Activated T-cell treated with anti-CD3 and anti-CD28 coated beads, Interleukin-2, amount 50 U/mL, for 4 hours (primary cell): ENCODE data around the gene SETD5. TPM values are rescaled to one million over a fixed set of nuclear protein-coding genes. Genes with fewer than 3 reads are reported as not detected.

ENCODE experiments used
- ATAC-seq, 2 donors: fragments of 200-7000 bp; cut with Tn5 transposase; one replicate each; pipeline ENCODE4 v1.10.0; 2021
- DNase-seq: peaks from one replicate; pipeline ENCODE4 v3.0.0-alpha.2; 2020
- H3K27me3 Mint-ChIP-seq: one replicate; pipeline ENCODE4 v1.8.0; 2021; ENCODE audit warnings: low read depth, mixed read lengths
- H3K36me3 Mint-ChIP-seq: one replicate; pipeline ENCODE4 v1.8.0; 2022; ENCODE audit warnings: mixed read lengths; ENCODE audit not compliant: insufficient read depth
- H3K4me1 Mint-ChIP-seq: one replicate; pipeline ENCODE4 v1.8.0; 2021; ENCODE audit warnings: low read depth, mixed read lengths
- H3K4me3 Mint-ChIP-seq: one replicate; pipeline ENCODE4 v1.8.0; 2021; ENCODE audit warnings: mild to moderate bottlenecking, moderate library complexity, mixed read lengths
- H3K9me3 Mint-ChIP-seq: one replicate; pipeline ENCODE4 v1.8.0; 2021; ENCODE audit warnings: mixed read lengths
- total RNA-seq, 3 donors: library from RNA; stranded (reverse); gene quantifications; one replicate each; pipeline ENCODE4 v1.2.1, GENCODE V29; 2021

The SETD5 gene
- total RNA-seq, 3 donors from 2014 or later = 67.3 to 78.1 (median 71.8) TPM

- Mint-ChIP-seq H3K27me3 (no peaks in the 10 kb centered on the region), H3K4me3 (peak overlapping the region; percentile 98)
- ATAC-seq = no peak
Observed at GRCh38 chr3:9398700-9399336, 1.4 kb downstream of the SETD5 start.

GRCh38 chr3:9399337-9399703 is 1.9 kb downstream of the SETD5 start:
- Mint-ChIP-seq H3K27me3 (no peaks in the 10 kb centered on the region), H3K36me3 (peaks cover 22% of the 10 kb centered on the region), H3K4me3 (peak overlapping the region; percentile 98), H3K4me1 (peaks cover 66% of the 10 kb centered on the region), H3K9me3 (no peaks in the 10 kb centered on the region)
- DNase-seq = no peak
- no peak for ATAC-seq

More at GRCh38 chr3:9398700-9399336, 1.4 kb downstream of the SETD5 start:
- H3K4me1 Mint-ChIP-seq = peaks cover 69% of the 10 kb centered on the region
- DNase-seq = no peak
- H3K9me3 Mint-ChIP-seq = no peaks in the 10 kb centered on the region
- H3K36me3 Mint-ChIP-seq = peaks cover 26% of the 10 kb centered on the region

DNA sequence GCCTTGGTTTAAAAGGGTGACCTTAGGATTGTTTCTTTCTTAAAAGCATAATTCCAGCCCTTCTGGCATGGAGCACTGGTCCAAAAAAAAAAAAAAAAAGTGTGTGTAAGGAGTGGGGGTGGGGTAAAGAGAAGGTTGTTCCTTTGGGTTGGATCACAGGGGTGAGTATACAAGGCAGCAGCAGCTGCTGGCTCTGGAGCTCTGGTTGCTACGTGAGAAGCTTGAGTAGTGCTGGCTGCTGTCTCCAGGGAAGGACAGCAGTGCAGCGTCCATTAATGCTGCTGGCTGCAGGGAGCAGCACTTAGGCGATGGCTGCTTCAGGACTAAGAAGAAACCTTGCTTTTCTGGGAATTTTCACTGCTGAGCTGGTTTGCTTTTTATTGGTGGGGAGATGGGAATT is 2.3 kb downstream of the SETD5 start:
- Mint-ChIP-seq H3K4me3 (peak overlapping the region; percentile 98), H3K27me3 (no peaks in the 10 kb centered on the region), H3K36me3 (peaks cover 18% of the 10 kb centered on the region), H3K9me3 (no peaks in the 10 kb centered on the region), H3K4me1 (peaks cover 66% of the 10 kb centered on the region)
- no peak for ATAC-seq
- no peak for DNase-seq

DNA sequence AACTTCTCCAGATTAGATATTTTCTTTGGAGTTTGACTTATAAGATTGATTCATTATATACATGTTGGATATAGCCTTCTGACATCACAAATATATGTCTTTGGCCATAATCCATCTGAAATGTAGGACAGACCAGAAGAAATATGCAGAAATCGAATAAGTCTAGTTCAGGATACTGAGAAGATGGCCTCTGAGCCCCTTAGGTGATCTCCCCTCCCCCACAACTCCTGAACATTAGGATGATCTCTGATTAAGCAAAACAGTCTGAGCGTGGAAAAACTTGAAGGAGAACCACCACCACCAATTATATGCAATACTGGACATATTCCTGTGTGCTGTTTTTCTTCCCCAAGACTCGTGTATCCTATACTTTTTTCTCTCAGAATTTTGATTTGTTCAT is 3.2 kb downstream of the SETD5 start:
- ATAC-seq = no peak
- Mint-ChIP-seq H3K27me3 (no peaks in the 10 kb centered on the region), H3K36me3 (peaks cover 10% of the 10 kb centered on the region), H3K9me3 (no peaks in the 10 kb centered on the region), H3K4me1 (peaks cover 66% of the 10 kb centered on the region), H3K4me3 (peak overlapping the region; percentile 52)
- DNase-seq = no peak

GRCh38 chr3:9401986-9402385 is 4.6 kb downstream of the SETD5 start:
- peaks cover 72% of the 10 kb centered on the region for H3K4me1 Mint-ChIP-seq
- DNase-seq (no peak), ATAC-seq (no peak)
- H3K4me3 Mint-ChIP-seq = peak overlapping the region; percentile 22
- peaks cover 11% of the 10 kb centered on the region for H3K36me3 Mint-ChIP-seq
- no peaks in the 10 kb centered on the region for H3K27me3 Mint-ChIP-seq
- no peaks in the 10 kb centered on the region for H3K9me3 Mint-ChIP-seq

- Mint-ChIP-seq H3K4me1 (peaks cover 79% of the 10 kb centered on the region), H3K36me3 (peaks cover 11% of the 10 kb centered on the region), H3K4me3 (peak overlapping the region; percentile 39), H3K27me3 (no peaks in the 10 kb centered on the region), H3K9me3 (no peaks in the 10 kb centered on the region)
- ATAC-seq (no peak), DNase-seq (no peak)
Observed at GRCh38 chr3:9402410-9403228, 5.2 kb downstream of the SETD5 start.

DNA sequence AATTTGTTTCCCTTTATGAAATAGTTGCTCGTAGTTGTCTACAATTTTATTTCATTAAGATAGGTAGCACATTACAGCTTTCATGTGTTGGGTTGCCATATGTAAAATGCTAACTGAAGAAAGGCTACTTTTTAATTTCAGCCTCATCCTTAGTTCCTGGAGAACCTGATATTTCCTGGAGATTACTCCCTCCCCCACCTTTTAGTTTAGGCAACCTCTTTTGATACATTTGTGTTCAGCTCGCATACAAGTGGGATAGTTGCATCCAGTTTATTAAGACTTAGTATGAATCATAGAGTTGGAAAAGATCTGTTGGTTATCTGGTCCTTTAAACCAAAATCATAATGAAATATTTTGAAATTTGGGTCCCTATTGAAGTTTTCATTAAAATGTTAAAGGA is 6.0 kb downstream of the SETD5 start:
- Mint-ChIP-seq H3K9me3 (no peaks in the 10 kb centered on the region), H3K4me1 (peaks cover 82% of the 10 kb centered on the region), H3K4me3 (no peak overlapping the region), H3K27me3 (no peaks in the 10 kb centered on the region), H3K36me3 (peaks cover 12% of the 10 kb centered on the region)
- no peak for DNase-seq
- ATAC-seq = no peak

- Mint-ChIP-seq H3K4me1 (peaks cover 83% of the 10 kb centered on the region), H3K9me3 (peaks cover under 1% of the 10 kb centered on the region), H3K36me3 (peaks cover 13% of the 10 kb centered on the region), H3K4me3 (no peak overlapping the region), H3K27me3 (no peaks in the 10 kb centered on the region)
- ATAC-seq = peak; percentile 58 to 59
- DNase-seq = no peak
Observed at GRCh38 chr3:9404680-9405079, 7.3 kb downstream of the SETD5 start.

DNA sequence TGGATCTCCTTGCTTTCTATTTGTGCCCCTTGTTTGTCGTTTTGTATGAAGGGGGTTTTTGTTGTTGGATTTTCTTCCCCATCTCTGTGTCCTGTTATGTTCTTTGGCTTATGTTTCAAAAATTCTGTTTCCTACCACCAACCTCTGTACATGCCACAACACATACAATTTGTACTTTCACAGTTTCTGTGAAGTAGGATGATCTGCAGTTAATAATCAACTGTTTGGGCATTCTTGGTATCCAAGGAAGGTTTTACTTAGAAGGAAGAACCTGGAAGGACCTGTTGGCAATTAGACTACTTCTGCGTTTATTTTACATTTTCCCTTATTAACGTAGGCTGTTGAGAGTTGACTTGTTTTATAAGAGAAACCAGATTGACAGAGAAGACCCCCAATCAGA is 8.3 kb downstream of the SETD5 start:
- H3K4me1 Mint-ChIP-seq = peaks cover 82% of the 10 kb centered on the region
- no peak for ATAC-seq

DNA sequence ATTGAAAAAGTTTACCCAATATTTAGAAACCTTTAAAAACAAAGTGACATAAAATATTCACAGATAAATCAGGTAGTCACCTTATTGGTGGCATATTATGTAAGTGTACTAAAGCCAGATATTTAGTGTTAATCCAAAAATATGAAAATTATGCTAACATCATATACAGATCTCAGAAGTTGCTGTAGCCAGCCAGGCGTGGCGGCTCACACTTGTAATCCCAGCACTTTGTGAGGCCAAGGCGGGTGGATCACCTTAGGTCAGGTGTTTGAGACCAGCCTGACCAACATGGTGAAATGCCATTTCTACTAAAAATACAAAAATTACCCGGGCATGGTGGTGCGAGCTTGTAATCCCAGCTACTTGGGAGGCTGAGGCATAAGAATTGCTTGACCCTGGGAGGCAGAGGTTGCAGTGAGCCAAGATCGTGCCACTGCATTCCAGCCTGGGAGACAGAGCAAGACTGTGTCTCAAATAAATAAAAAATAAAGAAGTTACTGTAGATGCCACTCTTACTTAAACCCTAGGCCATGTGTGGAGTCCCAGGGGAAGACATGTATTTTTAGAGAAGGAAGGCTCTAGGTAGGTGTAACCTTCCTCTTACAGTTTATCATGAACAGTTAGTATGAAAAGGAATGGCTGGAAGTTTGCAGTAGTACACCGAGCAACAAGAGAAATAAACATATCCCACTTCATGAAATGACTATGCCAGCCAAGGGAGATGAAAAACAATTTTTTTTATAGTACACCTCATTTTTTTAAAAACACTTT is 9.6 kb downstream of the SETD5 start:
- peaks cover 14% of the 10 kb centered on the region for H3K36me3 Mint-ChIP-seq
- H3K4me3 Mint-ChIP-seq = no peak overlapping the region
- H3K4me1 Mint-ChIP-seq = peaks cover 72% of the 10 kb centered on the region

More for the DNA sequence above, 8.3 kb downstream of the SETD5 start:
- Mint-ChIP-seq H3K36me3 (peaks cover 14% of the 10 kb centered on the region), H3K27me3 (no peaks in the 10 kb centered on the region), H3K9me3 (peaks cover 3% of the 10 kb centered on the region), H3K4me3 (no peak overlapping the region)
- DNase-seq = no peak

DNA sequence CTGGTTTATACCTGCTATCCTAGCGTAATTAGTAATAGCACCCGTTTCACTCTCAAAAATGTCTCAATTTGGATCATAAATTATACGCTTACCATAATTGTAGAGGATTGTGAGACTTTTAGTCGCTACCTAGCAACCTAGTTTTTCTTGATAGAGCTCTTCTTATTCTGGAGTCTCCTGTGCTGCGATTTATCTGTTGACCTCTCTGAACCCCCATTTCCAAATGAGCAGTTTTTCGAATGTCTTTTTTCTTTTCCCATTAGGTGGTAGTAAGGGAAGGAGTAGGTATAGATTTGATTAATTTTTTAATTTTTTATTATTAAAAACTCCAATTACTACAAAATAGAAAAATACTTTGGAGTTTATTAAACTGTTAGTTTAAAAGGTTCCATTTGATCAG is 10.6 kb downstream of the SETD5 start:
- Mint-ChIP-seq H3K36me3 (peaks cover 14% of the 10 kb centered on the region), H3K9me3 (peaks cover 3% of the 10 kb centered on the region), H3K4me1 (peaks cover 70% of the 10 kb centered on the region), H3K4me3 (no peak overlapping the region), H3K27me3 (no peaks in the 10 kb centered on the region)
- ATAC-seq (no peak), DNase-seq (no peak)

More for the DNA sequence above, 9.6 kb downstream of the SETD5 start:
- ATAC-seq = no peak
- Mint-ChIP-seq H3K9me3 (peaks cover 3% of the 10 kb centered on the region), H3K27me3 (no peaks in the 10 kb centered on the region)
- no peak for DNase-seq

GRCh38 chr3:9408546-9408945 is 11.1 kb downstream of the SETD5 start:
- DNase-seq (no peak), ATAC-seq (no peak)
- Mint-ChIP-seq H3K4me1 (peaks cover 69% of the 10 kb centered on the region), H3K27me3 (no peaks in the 10 kb centered on the region), H3K9me3 (peaks cover 3% of the 10 kb centered on the region), H3K36me3 (peaks cover 16% of the 10 kb centered on the region), H3K4me3 (no peak overlapping the region)

DNA sequence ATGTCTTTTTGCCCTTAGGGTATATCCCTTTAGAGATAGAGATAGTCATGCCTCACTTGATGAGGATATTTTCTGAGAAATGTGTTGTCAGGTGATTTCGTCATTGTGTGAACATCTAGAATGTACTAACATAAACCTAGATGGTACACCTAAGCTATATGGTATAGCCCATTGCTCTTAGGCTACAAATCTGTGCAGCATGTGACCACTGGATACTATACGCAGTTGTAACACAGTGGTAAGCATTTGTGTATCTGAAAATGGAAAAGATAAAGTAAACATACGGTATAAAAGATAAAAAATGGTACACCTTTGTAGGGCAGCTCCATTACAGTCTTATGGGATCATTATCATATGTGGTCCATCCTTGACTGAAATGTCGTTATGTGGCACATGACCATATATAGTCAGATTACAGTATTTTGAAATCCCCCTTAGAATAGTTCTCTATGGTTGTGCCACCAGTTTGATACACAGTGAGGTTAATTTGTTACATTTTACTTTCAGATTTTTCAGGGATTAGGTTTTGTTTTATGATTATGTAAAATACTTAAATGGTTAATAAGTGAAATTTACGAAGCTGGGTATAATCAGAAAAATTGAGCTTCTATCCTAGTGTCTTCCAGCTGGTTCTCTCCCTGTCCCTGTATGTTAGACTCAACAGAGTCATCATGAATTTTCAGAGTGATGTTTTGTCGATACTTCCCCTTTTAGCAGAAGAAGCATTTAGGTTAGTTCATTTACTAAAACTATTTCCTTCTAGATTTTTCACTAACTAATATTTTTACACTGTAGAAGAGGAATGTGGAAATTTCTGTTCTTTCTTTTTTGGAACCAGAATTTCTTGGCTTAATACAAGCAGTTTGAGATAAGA is 12.8 kb downstream of the SETD5 start:
- peaks cover 69% of the 10 kb centered on the region for H3K4me1 Mint-ChIP-seq
- H3K9me3 Mint-ChIP-seq = peaks cover 3% of the 10 kb centered on the region
- no peak overlapping the region for H3K4me3 Mint-ChIP-seq
- H3K36me3 Mint-ChIP-seq = peaks cover 16% of the 10 kb centered on the region
- ATAC-seq (no peak), DNase-seq (no peak)
- no peaks in the 10 kb centered on the region for H3K27me3 Mint-ChIP-seq

GRCh38 chr3:9411302-9411701 is 13.9 kb downstream of the SETD5 start:
- Mint-ChIP-seq H3K4me3 (no peak overlapping the region), H3K4me1 (peaks cover 66% of the 10 kb centered on the region), H3K9me3 (peaks cover 3% of the 10 kb centered on the region), H3K27me3 (no peaks in the 10 kb centered on the region), H3K36me3 (peaks cover 18% of the 10 kb centered on the region)
- no peak for ATAC-seq
- DNase-seq = no peak
